HepG2 (cell line): ENCODE results near the gene PITHD1. TPM values are rescaled to one million over a fixed set of nuclear protein-coding genes. Genes with fewer than 3 reads are reported as not detected.

Source experiments
- AKNA ChIP-seq: sonication (generic); formaldehyde crosslinking; IDR thresholded peaks from 2 replicates; pipeline ENCODE4 v1.4.0; 2020; ENCODE audit warnings: missing genetic modification reagents, borderline replicate concordance
- ATF6 ChIP-seq: sonication (generic); formaldehyde crosslinking; conservative IDR thresholded peaks from 2 replicates; pipeline ENCODE4 v1.4.0; 2020; ENCODE audit warnings: missing genetic modification reagents
- FOXP4 ChIP-seq: sonication (generic); formaldehyde crosslinking; IDR thresholded peaks from 2 replicates; pipeline ENCODE4 v1.4.0; 2020; ENCODE audit warnings: missing genetic modification reagents
- MAFK ChIP-seq, 2 experiments: IDR thresholded peaks in 1 of 2; conservative IDR thresholded peaks in 1 of 2; 2 replicates each; pipeline ENCODE4 v1.6.1; 2011; ENCODE audit warnings: improper control_type of control experiment in 2 of 2, low read length in 2 of 2
- POLR2AphosphoS2 ChIP-seq: IDR thresholded peaks from 2 replicates; pipeline ENCODE4 v1.6.1; 2011; ENCODE audit warnings: low read depth, low read length, improper control_type of control experiment
- ZBTB3 ChIP-seq: sonication (generic); formaldehyde crosslinking; IDR thresholded peaks from 2 replicates; pipeline ENCODE4 v1.4.0; 2020; ENCODE audit warnings: low read depth, mild to moderate bottlenecking, moderate library complexity, missing genetic modification reagents, borderline replicate concordance
- ZMYM4 ChIP-seq: sonication (generic); formaldehyde crosslinking; IDR thresholded peaks from 2 replicates; pipeline ENCODE4 v1.8.1; 2023; ENCODE audit warnings: mild to moderate bottlenecking, missing genetic modification reagents
- ZNF124 ChIP-seq: sonication (generic); formaldehyde crosslinking; IDR thresholded peaks from 2 replicates; pipeline ENCODE4 v1.4.0; 2020; ENCODE audit warnings: missing genetic modification reagents
- ZNF142 ChIP-seq: sonication (generic); formaldehyde crosslinking; IDR thresholded peaks from 2 replicates; pipeline ENCODE4 v1.4.0; 2020; ENCODE audit warnings: missing genetic modification reagents
- ZNF17 ChIP-seq: sonication (generic); formaldehyde crosslinking; IDR thresholded peaks from 2 replicates; pipeline ENCODE4 v1.5.0; 2020; ENCODE audit warnings: mild to moderate bottlenecking, missing genetic modification reagents
- ZNF550 ChIP-seq: sonication (generic); formaldehyde crosslinking; IDR thresholded peaks from 2 replicates; pipeline ENCODE4 v1.4.0; 2020; ENCODE audit warnings: mild to moderate bottlenecking, missing genetic modification reagents, borderline replicate concordance
- ZNF709 ChIP-seq: sonication (generic); formaldehyde crosslinking; IDR thresholded peaks from 2 replicates; pipeline ENCODE4 v1.5.0; 2020; ENCODE audit warnings: mild to moderate bottlenecking, missing genetic modification reagents
- polyA plus RNA-seq, 8 experiments: library from polyadenylated mRNA; depleted of rRNA in 3 of 8; stranded (reverse) in 7 of 8; unstranded in 1 of 8; fragments of >200 nt; fragmentation: Illumina TruSeq in 4 of 8; extraction: Trizol in 4 of 8; gene quantifications; 2 replicates each; pipeline versions ENCODE4 v1.2.1 to v1.2.3, GENCODE V29; 2011 to 2016; ENCODE audit warnings: low read depth in 4 of 8, missing spikeins in 1 of 8, mixed read lengths in 1 of 8; ENCODE audit not compliant: insufficient read depth in 1 of 8
- total RNA-seq, 5 experiments: library from RNA; depleted of rRNA; stranded (reverse); fragments of >200 nt; fragmentation: Illumina TruSeq; extraction: Trizol; gene quantifications; 2 replicates each; pipeline ENCODE4 v1.2.3, GENCODE V29; 2016; ENCODE audit warnings: low read depth in 1 of 5

PITHD1 gene
- total and polyA plus RNA-seq, 2 of the 13 experiments (the other 11 are each of a cell fraction or from before 2014, with no cell fraction given): 28.0 to 37.3 TPM

- TF ChIP-seq FOXP4 (CRISPR knock-in tag) (peak; percentile 55), ZNF17 (CRISPR knock-in tag) (no peak), POLR2AphosphoS2 (no peak), ZBTB3 (no peak), ZNF550 (CRISPR knock-in tag) (no peak; the same call in 1 of the 2 replicates), ZMYM4 (CRISPR knock-in tag) (peak; percentile 75; the same call in 1 of the 2 replicates), MAFK (conservative IDR thresholded peaks at IDR 0.05 in 1 of 2, IDR thresholded peaks at IDR 0.05 in 1 of 2; ENCODE audit: low read length in 2 of 2) (no peak), ATF6 (CRISPR knock-in tag) (no peak), ZNF124 (peak; percentile 36; the same call in 1 of the 2 replicates), ZNF709 (no peak), AKNA (CRISPR knock-in tag) (no peak), ZNF142 (peak; percentile 19; the same call in 1 of the 2 replicates)
Measured at GRCh38 chr1:23800400-23801337, 22.5 kb downstream of the PITHD1 start, which contains the start of gene GALE (continued).
